Measurements from ENCODE around the gene RACK1. TPM values are rescaled to one million over a fixed set of nuclear protein-coding genes. Genes with fewer than 3 reads are reported as not detected.

Gene RACK1
- total and polyA plus RNA-seq, 2 of the 13 experiments (the other 11 are each of a cell fraction or from before 2014, with no cell fraction given): 2,514 to 6,141 TPM

DNA sequence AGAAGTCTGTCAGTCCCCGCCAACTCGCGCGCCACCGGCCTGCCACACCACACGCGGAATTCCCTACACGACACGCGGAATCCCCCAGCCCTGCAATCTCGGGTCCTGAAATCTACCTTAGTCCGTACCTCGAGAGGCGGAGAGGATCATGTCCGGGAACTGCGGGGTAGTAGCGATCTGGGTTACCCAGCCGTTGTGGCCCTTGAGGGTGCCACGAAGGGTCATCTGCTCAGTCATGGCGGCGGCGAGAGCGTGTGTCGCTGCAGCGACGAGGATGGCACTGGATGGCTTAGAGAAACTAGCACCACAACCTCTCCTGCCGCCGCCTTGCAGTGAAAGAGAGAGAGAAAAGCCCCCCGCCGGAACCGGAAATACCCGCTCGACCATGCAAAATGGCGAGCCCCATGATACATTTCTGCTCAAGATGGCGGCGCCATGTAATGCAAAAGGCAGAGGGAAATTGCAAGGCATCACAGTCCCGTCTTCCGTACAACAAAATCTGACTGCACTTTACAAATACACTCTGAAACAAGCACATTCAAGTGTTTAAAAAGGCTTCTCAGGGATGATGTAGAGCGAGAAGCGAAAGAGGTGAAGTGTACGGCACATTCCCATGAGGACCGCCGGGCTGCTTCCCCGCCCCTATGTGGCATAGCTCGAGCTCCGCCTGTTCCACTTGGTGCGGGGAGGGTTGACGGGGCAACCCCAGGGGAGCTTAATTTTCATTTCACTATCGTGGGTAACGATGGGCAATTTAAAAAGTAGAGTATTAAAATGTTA, at the start of gene RACK1 (continued):
- TF ChIP-seq, protein P1, sequence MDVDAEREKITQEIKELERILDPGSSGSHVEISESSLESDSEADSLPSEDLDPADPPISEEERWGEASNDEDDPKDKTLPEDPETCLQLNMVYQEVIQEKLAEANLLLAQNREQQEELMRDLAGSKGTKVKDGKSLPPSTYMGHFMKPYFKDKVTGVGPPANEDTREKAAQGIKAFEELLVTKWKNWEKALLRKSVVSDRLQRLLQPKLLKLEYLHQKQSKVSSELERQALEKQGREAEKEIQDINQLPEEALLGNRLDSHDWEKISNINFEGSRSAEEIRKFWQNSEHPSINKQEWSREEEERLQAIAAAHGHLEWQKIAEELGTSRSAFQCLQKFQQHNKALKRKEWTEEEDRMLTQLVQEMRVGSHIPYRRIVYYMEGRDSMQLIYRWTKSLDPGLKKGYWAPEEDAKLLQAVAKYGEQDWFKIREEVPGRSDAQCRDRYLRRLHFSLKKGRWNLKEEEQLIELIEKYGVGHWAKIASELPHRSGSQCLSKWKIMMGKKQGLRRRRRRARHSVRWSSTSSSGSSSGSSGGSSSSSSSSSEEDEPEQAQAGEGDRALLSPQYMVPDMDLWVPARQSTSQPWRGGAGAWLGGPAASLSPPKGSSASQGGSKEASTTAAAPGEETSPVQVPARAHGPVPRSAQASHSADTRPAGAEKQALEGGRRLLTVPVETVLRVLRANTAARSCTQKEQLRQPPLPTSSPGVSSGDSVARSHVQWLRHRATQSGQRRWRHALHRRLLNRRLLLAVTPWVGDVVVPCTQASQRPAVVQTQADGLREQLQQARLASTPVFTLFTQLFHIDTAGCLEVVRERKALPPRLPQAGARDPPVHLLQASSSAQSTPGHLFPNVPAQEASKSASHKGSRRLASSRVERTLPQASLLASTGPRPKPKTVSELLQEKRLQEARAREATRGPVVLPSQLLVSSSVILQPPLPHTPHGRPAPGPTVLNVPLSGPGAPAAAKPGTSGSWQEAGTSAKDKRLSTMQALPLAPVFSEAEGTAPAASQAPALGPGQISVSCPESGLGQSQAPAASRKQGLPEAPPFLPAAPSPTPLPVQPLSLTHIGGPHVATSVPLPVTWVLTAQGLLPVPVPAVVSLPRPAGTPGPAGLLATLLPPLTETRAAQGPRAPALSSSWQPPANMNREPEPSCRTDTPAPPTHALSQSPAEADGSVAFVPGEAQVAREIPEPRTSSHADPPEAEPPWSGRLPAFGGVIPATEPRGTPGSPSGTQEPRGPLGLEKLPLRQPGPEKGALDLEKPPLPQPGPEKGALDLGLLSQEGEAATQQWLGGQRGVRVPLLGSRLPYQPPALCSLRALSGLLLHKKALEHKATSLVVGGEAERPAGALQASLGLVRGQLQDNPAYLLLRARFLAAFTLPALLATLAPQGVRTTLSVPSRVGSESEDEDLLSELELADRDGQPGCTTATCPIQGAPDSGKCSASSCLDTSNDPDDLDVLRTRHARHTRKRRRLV (CRISPR knock-in tag; IDR thresholded peaks at IDR 0.05): 0 out of 2 replicates have a peak, but pooled peaks have one; percentile 80
- TF ChIP-seq MATR3 (CRISPR knock-in tag; IDR thresholded peaks at IDR 0.05) (no peak), FOSL1 (CRISPR knock-in tag; IDR thresholded peaks at IDR 0.05; ENCODE audit: borderline replicate concordance) (no peak), MYC (CRISPR knock-in tag; IDR thresholded peaks at IDR 0.05; ENCODE audit: borderline replicate concordance) (peak; percentile 97), AHDC1 (CRISPR knock-in tag; IDR thresholded peaks at IDR 0.05; ENCODE audit: borderline replicate concordance) (no peak), PRDM15 (CRISPR knock-in tag; IDR thresholded peaks at IDR 0.05) (no peak), ZBTB20 (CRISPR knock-in tag; IDR thresholded peaks at IDR 0.05; ENCODE audit: borderline replicate concordance, low read depth) (peak; percentile 86; the same call in 1 of the 2 replicates), NR2F1 (CRISPR knock-in tag; IDR thresholded peaks at IDR 0.05) (no peak), PRMT3 (CRISPR knock-in tag; IDR thresholded peaks at IDR 0.05; ENCODE audit: borderline replicate concordance, low read depth) (no peak; the same call in 1 of the 2 replicates), TFAP4 (IDR thresholded peaks at IDR 0.05; ENCODE audit: borderline replicate concordance, low read depth) (0 out of 2 replicates have a peak, but pooled peaks have one; percentile 6), REL (CRISPR knock-in tag; conservative IDR thresholded peaks at IDR 0.05) (peak; percentile 62; the same call in 1 of the 2 replicates), TOE1 (CRISPR knock-in tag; IDR thresholded peaks at IDR 0.05) (no peak)

Measured in HepG2 (cell line).